NCI-H1105 (cell line): ENCODE measurements around the gene PKIB.
"Not testable (repeated sequence)": the region's sequence is repeated elsewhere in the genome, so short reads cannot be mapped to it uniquely, and the experiment has no call there.

Source experiments
- DNase-seq: peaks from one replicate; lab custom pipeline; 2025; lab: John Stamatoyannopoulos, UW

Gene PKIB, protein sequence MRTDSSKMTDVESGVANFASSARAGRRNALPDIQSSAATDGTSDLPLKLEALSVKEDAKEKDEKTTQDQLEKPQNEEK

DNA sequence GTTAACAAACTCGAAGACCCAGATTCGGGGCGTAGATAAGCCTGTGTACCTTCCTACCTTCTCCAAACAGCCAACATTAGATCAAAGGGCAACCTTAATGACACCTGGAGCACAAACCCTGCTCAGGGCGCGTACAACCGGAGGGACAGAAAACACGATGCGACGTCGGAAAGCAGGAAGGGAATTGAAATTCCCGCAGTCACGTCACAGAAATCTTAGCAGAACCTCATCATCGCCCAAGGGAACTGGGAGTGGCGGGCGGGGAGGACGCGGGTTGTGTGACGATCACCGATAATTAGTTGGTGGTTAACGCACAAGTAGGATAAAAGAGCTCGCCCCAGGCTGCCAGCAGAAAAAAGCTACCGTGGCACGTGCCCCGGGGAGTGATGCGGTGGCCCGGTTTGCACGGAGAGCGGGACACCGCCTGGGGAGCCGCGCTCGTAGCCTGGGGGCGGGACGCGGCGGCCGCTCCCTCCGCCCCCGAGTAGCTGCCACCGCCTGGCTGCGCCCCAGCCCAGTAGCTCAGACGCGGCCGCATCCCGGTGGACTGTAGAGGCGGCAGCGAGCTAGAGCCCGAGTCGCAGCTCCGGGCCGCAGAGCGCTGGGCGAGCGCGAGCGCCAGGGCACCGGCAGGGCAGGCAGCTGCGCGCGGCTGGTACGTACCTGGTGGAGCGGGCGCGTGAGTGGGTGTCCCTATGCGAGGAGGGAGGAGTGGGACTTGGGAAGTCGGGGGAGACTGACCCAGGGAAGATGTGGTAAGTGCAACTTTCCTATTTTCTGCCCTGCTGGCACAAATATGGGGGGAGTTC is at the start of gene PKIB:
TSS of gene PKIB (plus strand) at position 525 of the 809 bp plus-strand sequence. CDS start 107,390 bp downstream, outside the sequence.
- peak; percentile 88 for DNase-seq

DNA sequence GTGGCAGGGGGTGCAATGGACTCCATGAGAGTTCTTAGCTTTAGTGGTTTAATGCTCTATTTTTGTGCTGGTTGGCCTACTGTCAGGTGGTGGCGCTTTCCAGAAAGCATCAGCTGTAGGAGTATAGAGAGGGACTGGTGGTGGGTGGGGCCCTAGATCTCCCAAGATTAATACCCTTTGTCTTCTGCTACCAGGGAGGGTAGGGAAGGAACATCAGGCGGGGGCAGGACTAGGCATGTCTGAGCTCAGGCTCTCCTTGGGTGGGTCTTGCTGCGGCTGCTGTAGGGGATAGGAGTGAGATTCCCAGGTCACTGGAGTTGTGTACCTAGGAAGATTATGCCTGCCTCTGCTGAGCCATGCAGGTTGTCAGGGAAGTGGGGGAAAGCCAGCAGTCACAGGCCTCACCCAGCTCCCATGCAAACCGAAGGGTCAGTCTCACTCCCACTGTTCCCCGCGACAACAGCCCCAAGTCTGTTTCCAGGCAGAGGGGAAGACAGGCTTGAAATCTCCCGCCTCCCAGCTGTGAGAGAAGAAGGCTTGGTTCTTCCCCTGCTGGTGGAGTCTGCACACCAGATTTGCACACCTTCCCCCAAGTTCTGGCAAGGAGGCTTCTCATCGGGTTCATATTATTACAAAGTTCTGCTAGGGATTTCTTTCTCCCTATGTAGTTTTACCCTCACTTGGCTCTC is 46.7 kb upstream of the PKIB start:
- DNase-seq, result no peak

DNA sequence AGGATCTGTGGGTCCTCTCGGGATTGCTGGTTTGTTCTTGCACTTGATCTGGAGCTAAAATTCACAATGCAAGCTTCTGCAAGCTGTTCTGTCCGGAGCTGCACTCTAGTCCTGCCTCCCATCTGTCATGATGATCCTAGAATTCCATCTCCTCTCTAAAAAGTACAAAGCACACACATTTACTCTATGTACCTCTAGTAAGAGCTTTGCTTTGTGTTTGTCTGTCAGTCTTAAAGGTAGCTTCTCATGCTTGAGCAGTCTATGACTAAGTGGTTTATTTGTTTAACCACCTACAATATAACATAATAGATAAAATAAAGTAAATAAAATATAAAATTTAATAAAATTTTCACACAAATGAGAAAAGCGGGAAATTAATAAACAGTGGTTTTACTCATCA is 46.0 kb upstream of the PKIB start:
- no peak for DNase-seq

DNA sequence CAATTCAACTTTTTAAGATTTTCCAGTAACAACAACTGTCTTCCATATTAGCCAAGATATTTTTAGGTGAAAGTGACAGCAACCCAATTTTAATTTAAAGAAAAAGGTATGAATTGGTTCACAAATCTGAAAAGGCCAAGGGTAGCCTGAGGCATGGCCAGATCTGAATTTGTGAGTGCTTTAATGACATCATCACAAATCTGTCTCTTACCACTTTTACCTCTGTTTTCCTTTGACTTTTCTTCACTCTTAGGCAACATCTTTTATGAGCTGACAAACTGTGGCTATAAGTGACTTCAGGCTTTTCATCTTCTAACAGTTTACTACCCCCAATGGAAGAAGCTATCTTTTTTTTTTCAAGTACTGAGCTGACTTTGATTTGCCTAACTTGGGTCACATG is 44.5 kb upstream of the PKIB start:
- no peak for DNase-seq

DNA sequence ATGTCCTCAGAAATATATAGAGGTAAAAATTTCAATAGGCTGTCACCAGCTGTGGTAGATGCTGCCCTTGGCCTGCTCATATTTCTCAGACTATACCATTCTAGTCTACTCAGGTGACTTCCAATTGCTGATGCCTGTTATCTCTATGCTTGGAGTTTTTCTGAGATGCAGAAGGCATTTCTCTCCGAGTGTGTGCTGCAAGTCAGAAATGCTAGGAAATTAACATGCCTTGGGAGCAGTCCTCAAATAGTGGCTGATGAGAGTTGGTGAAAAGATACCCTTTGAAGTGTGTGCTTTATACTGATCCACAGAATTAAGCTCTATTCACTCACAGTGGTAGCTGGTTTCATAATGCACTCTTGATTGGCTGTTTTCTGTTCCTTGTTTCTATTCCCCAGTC is 43.2 kb upstream of the PKIB start:
- DNase-seq, result no peak

DNA sequence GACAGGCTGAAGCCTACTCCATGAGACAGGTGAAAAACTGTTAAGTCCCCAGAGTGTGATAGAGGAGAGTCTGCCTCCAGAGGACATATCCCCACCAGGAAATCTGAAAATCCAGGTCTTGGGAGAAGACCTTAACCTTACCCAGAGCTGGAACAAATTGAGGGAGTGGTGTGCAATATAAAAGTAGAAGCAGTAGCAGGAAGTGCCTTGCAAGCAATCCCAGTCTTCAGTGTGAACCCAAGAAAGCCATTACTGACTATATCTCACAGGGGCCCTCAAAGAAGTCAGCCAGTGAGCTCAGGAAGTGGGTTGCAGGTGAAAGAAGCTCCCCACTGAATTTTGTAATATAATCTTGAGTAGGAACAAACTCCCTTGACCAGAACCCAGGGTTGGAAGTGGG is 41.9 kb upstream of the PKIB start:
- no peak for DNase-seq

DNA sequence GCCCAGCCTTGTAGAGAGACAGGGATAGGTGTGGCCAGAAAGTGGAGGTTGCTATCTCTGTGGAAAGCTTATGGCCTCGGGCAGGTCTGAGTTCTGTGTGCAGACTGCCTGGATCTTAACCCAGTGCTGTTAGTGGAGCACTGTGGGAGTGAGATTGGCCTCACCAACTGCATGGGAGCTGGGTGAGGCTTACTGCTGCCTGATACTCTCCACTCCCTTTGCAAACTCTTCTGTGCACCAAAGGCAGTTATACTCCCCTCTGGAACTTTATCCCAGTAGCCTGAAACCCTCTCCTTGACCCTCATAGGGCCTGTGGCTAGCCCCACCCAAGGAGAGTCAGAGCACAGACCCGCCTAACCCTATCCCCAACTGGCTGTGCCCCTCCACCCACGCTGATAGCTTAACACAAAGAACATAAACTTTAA is 41.4 kb upstream of the PKIB start:
- DNase-seq, result no peak

DNA sequence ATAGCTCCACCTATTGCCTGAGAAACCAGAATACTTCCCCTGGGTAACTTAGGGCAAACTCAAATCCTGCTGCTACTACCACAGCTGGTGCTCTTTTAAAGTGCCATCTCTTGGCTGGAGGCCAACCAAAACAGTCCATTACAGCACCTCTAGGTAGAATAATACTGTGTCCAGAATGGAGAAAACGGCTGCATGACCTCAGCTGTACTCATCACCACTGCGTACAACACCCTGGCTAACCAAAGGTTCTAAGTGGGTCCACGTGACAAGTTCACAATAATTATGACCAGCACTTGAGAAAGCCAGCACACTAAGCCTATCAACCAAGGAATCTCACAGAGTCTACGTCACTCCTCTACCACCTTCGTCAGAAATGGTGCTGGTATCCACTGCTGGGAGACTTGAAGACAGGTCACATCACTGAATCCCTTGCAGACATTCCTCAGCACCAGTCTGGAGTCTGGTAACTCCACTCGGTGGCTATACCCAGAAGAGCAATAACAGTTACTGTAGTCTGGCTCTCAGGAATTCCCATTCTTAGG is 40.9 kb upstream of the PKIB start:
- no peak for DNase-seq

DNA sequence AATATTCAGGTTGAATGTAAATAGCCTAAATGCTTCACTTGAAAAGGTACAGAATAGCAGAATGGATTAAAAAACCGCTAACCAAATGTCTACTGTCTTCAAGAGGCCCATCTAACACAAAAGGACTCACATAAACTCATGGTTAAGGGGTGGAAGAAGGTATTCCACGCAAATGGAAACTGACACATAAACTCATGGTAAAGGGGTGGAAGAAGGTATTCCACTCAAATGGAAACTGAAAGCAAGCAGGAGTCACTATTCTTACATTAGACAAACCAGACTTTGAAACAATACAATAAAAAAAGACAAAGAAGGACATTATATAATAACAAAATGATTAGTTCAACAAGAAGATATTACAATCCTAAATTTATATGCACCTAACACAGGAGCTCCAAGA is 38.3 kb upstream of the PKIB start:
- DNase-seq, result no peak

DNA sequence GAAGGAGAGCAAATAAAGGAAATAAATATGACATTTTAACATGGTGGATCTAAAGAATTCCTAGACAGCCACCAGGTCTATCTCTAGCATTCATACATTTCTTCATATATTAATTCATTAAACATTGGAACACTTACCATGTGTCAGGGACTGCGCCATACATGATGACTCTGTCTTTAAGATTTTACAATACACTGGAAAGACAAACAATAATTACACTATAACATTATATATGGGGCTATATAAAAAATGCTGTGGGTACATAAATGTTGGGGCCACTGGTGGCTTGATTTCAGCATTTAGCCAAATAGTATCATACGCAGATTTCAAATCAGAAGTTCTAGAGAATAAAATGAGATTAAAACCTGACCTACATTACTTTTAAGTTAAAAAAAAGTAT is 33.3 kb upstream of the PKIB start:
- DNase-seq, result no peak

DNA sequence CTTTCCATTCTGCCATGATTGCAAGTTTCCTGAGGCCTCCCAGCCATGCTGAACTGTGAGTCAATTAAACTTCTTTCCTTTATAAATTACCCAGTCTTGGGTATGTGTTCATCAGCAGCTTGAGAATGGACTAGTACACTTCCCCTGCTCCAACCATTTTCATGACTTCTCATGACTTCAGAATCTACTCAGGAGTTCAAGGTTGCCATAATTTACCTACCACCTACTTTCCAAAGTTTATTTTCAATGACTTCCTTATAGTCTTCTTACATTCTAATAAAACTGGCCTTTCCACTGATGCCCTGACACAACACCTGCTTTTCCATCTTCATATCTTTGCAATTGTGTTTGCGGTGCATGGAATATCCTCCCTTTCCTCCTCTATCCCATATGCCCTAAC is 31.2 kb upstream of the PKIB start:
- DNase-seq, result no peak

DNA sequence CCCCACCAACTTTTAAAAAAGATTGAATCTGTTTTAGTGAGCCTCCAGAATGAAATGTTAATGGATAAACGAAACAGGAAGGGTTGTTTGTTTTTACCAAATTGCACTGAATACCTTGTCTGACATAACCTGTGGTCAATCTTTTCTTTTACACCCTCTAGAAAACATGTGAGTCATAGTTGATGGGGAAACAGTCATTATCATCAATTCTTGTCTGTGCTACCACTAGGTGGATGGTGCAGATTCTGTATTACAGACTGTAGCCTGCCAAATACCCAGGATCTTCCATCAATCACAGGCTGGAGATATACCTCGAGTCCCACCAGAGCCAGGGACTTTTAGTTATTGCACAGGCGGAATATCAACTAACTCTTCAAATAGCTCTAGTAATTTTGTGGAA is 29.5 kb upstream of the PKIB start:
- no peak for DNase-seq

DNA sequence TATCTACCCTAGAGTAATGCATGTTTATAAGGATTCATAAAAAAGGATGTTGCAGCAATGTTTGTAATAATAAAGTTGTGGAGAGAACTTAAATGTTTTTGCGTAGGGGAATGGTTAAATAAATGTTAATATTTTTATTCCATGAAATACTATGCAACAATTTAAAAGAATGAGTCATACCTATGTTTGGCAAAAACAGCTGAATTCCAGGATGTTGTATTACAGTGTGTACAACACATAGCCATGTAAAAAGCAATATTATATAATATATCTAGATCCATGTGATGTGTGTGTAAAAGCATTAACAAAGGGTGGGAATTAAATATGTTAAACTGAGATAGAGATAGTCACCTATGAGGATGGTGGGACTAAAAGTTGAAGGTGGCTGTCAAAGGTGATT is 21.1 kb upstream of the PKIB start:
- no peak for DNase-seq

DNA sequence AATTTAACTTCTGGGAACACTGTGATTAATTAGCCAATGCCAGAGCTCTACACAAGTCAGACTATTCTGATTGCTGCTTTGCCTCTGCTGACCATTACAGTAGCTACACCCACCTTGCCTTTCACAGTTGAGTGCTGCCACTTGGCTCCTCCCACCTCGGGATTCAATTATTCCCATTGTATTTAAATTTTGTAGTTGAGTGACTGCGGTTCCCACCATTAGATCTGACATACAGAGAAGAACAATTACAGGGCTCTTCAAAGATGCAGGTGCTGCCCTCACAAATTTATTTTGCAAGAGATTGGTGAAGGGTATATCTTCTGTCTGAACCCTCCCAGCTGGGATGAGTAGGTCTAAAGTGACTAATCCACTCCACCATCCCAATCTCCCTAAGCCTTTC is 11.9 kb upstream of the PKIB start:
- not testable (repeated sequence) for DNase-seq

DNA sequence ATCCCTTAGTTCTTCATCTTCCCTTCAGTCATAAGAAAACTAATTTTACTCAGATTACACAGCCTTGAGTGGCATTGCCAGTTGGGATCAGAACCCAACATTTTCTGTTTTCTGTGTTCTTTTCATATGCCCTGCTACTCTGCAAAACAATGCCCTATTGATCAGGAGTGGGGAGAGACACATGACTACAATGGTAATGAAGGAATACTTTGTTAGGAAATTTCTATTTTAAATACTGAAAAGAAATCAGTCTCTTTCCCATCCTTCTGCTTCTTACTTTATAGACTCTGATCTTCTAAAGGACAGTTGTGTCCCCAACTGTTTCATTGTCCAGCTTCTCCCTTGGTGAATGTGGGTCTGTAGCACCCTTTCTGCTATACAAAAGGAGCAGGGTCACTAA is 5.5 kb upstream of the PKIB start:
- DNase-seq, result no peak

DNA sequence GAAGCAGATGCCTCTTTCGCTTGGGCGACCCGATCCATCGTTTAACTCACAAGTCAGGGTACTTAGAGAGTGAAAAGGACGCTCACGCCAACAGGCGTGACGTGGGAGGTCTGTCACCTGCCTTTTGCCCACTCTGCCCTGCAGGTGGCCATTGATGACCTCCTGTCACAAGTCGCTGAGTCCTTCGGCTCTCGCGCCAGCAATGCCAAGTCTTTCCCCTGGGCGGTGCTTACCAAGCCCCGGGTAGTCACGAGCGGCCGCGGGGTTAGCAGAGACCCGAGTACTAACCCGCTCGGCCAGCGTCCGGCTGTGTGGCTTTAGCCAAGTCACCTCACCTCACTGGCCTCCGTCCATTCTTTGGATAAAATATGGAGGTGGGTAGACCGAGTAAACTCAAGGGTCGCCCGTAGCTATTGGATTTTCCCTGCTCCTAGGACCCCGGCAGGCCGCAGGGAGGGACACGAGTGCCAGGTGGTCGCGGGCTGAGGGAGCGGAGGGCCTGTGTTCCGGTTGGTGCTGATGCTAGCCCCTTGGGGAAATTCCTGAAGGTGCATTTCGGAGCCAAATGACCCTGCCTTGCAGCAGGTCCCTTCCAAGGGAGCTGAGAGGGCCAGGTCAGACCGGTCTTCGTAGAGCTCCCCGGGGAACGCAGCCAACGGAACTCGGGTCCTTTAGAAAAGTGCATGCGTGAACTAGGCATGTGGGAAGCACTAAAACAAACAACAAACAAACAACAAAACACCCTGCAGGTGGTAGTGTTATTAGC is 668 bp downstream of the PKIB start:
- DNase-seq, result peak; percentile 41

DNA sequence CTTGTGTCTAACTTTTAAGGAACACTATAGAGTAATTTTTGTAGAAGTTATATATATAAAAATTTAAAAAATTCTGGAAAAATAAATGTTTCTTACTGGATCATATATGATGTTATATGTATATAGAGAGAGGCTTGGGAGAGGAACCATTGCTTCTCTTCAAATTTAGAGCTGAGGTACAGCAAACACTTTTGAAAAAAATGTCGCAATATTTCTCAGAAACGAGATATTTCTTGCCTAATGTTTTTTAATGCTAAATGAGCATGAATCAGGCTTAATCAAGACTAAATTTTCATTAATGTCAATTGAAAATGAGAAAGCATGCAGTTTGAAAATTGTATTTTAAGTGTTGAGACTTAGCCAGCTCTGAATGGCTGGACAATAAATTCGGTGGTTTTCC is 2.6 kb downstream of the PKIB start:
- no peak for DNase-seq

DNA sequence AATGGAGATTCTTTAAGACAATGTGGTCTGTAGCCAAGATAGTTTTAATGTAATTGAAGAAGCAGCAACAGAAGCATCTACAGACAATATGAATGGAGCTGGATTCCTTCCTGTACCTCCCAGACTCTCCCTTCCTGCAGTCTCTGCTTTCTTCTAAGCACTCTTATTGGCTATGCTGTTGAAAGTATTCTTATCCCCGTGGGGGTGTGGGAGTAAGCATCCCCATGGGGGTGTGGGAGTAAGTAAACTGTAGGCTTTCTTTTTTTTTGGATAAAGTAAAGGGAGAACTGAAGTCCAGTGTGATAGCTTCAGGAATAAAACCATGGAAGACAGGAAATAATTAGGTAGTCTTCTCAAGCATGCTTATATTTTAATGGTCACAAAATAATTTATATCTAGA is 4.1 kb downstream of the PKIB start:
- DNase-seq, result no peak

DNA sequence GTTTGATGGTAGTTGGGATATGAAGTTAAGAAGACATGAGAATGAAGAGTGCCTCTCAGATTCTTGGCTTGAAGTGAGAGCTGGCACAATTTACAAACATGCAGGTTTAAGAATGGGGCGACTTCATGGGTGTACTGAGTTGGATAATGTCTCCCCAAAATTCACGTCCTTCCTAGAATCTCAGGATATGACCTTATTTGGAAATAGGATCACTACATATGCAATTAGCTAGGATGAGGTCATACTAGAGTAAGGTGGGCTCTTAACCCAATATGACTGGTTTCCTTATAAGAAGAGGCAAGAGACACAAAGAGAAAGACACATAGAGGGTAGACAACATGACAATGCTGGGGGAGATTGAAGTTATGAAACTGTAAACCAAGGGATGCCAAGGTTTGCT is 5.2 kb downstream of the PKIB start:
- no peak for DNase-seq

DNA sequence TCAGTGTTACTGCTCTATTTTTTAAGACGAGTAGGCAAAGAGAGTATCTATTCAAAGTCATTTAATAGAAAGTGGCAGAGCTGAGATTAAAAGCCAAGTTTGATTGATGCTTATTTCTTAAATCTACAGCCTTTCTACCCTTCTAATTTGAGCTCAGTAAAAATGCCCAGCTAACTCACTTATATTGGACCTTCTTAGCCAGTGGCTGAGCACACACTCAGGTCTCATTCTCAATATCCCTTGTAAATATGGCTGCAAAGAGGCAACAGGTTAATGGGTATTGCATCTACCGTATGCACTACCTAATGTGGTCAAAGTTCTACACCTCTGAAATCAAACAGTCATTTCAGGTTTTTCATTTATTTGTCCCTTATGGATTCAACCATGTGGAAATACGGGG is 6.7 kb downstream of the PKIB start:
- DNase-seq, result no peak

DNA sequence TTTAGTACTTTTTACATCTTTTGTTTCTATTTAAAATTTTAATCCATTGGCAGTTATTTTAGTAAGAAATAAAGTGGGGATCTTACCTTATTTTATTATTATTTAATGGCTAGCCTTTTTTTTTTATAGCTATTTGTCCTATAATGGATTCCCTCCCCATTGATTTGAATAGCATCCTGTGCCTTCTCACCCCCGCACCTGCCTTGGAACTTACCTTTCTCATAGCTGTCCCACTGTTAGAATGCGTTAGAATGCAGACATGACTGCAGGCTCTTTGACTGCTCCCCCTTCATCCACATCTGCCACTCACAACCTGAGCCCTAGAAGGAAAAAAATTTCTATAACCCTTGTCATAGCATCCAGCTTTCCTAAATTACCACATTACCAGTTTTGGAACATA is 9.1 kb downstream of the PKIB start:
- no peak for DNase-seq

DNA sequence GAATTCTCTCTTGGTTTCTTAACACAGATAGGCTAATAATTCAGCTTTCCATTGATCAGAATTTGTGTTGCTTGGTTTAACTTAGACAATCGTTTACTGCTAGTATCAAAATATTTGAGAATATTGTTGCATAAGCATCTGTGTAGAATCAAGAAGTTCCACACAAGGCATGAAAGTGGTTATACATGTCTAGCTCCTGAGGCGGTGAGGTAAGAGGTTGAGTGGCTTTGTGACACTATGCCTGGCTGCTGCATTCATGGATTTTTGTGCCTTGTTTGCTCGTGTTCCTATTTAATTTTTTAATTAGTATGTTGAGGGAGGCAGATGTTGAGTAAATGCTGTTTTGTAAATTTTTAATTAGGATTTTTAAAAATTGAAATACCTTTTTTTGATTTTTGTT is 10.2 kb downstream of the PKIB start:
- DNase-seq, result no peak

DNA sequence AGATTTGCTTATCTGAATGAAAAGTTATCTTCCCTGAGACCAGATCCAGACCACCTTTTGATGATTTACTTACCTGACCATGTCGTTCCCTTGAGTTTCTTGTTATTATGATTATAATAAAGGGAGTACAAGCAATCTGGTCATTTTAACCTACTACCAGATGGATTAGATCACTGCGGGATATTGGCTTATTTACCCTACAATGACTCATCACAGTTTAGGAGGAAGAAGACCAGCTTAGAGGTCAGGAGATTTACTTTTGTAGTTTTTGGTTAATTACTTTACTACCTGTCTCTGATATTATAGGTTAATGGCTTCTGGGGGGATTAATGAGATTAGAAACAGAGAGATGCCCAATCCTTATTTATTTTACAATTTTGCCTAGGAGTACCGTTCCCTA is 10.7 kb downstream of the PKIB start:
- no peak for DNase-seq
